OCI-LY7 (cell line): Measurements from ENCODE around the gene NDRG2.

Experiments used
- EZH2phosphoT487 ChIP-seq: fragments of 200-600 bp; sonication (generic); IDR thresholded peaks from 2 replicates; pipeline ENCODE4 v1.6.1; 2018; ENCODE audit warnings: low read depth, borderline replicate concordance, mild to moderate bottlenecking, mixed run types, antibody characterized with exemption, low read length, moderate library complexity, mixed read lengths
- TF ChIP-seq, protein P1 (sequence below): fragments of 200-600 bp; sonication (generic); conservative IDR thresholded peaks from 2 replicates; pipeline ENCODE4 v1.5.1; 2014; ENCODE audit warnings: mild to moderate bottlenecking, antibody characterized with exemption, low read length, moderate library complexity, mixed read lengths

DNA sequence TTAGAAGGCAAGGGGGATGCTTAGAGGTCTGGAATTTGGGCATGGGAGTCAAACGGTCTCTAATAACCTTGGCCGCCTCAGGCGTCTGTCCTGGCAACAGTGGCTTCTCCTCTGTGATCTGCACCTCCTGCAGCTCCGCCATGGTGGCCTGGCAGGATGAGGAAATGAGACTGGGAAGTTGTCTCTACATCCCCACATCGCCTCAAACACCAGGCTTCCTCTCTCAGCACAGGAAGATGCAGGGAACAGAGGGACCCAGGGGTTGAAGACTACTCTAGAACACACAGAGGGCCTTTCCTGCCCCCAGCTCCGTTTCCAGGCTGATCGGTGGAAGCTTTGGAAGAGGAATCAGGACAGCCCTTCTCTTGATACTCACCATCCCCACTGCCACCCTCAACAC, 1.7 kb downstream of the NDRG2 start:
- TF ChIP-seq, protein P1, sequence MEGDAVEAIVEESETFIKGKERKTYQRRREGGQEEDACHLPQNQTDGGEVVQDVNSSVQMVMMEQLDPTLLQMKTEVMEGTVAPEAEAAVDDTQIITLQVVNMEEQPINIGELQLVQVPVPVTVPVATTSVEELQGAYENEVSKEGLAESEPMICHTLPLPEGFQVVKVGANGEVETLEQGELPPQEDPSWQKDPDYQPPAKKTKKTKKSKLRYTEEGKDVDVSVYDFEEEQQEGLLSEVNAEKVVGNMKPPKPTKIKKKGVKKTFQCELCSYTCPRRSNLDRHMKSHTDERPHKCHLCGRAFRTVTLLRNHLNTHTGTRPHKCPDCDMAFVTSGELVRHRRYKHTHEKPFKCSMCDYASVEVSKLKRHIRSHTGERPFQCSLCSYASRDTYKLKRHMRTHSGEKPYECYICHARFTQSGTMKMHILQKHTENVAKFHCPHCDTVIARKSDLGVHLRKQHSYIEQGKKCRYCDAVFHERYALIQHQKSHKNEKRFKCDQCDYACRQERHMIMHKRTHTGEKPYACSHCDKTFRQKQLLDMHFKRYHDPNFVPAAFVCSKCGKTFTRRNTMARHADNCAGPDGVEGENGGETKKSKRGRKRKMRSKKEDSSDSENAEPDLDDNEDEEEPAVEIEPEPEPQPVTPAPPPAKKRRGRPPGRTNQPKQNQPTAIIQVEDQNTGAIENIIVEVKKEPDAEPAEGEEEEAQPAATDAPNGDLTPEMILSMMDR, result no peak
- no peak for TF ChIP-seq EZH2phosphoT487
